NCI-H2171 treated with DMSO at 0.1 percent for 48 hours (cell line): Measurements from ENCODE around the gene TNNC1.

ENCODE experiments used
- DNase-seq: peaks from one replicate; lab custom pipeline; 2025; lab: John Stamatoyannopoulos, UW

Gene TNNC1

GRCh38 chr3:52432225-52432624 is 21.6 kb downstream of the TNNC1 start:
- DNase-seq, result no peak

GRCh38 chr3:52431459-52432223 is 22.2 kb downstream of the TNNC1 start:
- no peak for DNase-seq

DNA sequence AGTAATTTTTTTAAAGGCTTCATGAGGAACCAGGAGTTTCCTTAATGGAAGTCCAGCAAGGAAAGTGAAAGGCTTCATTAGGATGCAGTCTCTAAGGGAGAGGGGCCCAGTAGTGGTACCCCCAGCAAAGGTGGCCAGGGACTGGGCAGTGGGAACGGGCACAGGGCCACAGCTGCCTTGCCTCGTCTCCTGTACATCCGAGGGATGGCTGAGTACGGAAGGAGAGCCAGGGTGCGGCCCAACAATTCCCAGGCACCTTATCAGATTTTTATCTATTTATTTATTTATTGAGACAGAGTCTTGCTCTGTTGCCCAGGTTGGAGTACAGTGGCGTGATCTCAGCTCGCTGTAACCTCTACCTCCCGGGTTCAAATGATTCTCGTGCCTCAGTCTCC is 23.4 kb downstream of the TNNC1 start:
- DNase-seq, result no peak

- DNase-seq, result no peak
Measured at GRCh38 chr3:52429779-52430415, 23.9 kb downstream of the TNNC1 start.

GRCh38 chr3:52429031-52429430 is 24.8 kb downstream of the TNNC1 start:
- no peak for DNase-seq

DNA sequence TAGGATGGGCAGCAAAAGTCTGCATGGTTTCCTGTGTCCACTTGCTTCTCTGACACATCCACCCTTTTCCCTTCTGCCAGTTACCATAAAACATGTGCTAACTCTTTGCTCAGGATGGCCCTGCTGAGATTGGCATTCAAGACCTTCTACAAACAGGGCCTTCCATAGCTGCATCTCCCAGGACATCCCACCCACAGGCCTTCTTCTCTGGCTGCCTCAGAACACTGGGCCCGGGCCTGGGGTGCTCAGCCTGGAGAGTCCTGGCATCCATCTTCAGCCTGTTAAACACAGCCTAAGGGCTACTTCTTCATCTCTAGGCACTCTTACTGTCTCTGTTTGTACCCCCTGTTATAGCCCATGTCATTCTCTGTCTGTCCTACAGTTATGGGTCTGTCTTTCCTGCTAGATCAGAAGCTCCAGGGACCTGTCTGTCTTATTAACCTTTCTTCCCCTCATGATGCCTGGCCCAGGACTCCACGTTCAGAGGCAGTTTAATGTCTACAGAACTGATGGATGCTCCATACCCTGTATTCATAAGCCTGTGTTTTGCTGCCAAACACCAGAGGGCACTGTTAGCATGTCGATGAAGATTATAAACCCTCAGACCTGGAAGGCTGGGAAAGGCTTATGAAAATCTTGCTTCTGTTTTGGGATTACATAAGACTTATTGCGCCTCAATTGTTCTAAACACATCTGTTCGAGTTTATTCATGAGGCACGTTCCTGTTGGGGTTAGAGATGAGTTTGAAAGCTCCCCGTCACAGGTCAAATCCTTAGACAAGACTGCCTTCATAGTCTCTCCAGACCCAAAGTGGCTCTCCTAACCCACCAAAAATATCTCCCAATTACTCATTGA is 25.5 kb downstream of the TNNC1 start:
- DNase-seq, result peak; percentile 71

DNA sequence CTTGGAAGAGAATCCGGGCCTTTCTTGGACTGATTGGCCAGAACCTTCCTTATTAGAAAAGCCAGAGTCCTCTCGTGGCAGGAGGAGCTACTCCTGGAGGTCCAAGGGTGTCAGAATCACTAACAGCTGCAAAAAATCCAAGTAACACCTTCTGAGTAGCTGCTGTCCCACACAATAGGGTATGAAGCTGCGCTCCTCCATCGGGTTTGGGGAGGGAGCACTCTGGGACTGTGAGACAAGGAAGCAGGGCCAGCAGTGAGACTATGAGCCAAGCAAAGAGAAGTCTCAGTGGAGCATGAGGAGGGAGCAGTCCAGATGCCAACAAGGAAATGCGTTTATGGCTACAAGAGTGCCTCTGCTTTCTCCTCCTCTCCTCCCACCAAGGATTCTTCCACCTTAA is 30.7 kb downstream of the TNNC1 start:
- DNase-seq, result no peak

DNA sequence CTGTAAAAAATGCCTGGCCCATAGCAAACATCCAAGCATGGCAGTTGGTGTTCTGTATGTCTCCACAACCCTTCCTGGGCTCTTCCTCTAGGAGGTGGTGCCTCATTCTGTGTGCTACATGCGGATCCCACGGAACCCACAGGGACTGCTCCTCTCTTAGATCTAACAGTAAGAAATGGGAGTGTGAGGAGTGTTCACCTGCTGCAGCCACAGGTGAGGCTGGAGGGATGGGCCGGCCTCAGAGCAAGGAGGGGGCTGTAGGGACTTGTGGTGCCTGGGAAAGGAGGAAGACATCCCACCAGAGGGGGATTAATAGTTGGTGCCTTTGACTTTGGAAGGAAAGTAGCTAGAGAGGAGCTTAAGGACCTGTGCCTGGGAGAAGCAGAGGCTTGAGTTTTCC is 31.2 kb downstream of the TNNC1 start:
- DNase-seq, result no peak

- DNase-seq, result no peak
Measured at GRCh38 chr3:52420388-52420787, 33.5 kb downstream of the TNNC1 start.

GRCh38 chr3:52415800-52416199 is 38.0 kb downstream of the TNNC1 start:
- DNase-seq, result no peak

GRCh38 chr3:52408466-52408865 is 45.4 kb downstream of the TNNC1 start:
- no peak for DNase-seq

DNA sequence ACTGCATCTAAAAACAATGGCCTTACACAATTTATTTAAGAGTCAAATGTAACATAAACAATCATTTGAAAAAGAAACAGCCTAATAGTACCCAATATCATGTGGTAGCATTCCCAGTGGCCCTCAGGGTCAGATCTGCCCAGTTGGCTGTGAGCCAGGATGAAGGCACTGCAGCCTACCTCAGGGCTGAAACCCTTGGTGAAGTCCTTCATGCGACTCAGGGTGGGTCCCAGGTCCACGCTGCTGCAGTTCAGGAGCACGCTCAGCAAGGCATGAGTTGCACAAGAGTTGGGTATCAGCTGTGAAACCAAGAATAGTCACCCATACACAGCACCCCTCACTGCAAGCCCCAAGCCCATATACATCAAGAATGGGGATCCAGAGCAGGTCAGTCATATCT is 46.1 kb downstream of the TNNC1 start:
- DNase-seq, result no peak

- DNase-seq, result no peak
Measured at GRCh38 chr3:52406791-52407510, 46.9 kb downstream of the TNNC1 start.

DNA sequence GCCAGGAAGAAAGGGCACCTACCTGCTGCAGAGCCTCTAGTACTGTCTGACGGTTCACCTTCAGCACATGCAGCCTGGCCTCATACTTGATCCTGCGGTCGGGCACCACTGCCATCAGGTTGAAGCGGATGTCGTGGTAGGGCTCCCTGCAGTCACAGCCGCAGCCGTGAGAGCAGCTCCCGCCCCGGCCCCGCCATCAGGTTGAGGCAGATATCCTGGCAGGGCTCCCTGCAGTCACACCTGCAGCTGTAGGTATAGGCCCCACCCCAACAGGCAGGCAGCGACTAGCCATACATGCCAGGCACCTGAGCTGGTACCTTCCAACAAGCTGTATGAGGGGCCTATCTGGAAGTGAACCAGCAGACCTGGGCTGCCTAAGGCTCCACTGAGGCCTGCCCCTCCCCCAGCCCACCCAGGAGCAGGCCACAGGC is 47.6 kb downstream of the TNNC1 start:
- DNase-seq, result peak; percentile 60

GRCh38 chr3:52405601-52406110 is 48.2 kb downstream of the TNNC1 start:
- no peak for DNase-seq

DNA sequence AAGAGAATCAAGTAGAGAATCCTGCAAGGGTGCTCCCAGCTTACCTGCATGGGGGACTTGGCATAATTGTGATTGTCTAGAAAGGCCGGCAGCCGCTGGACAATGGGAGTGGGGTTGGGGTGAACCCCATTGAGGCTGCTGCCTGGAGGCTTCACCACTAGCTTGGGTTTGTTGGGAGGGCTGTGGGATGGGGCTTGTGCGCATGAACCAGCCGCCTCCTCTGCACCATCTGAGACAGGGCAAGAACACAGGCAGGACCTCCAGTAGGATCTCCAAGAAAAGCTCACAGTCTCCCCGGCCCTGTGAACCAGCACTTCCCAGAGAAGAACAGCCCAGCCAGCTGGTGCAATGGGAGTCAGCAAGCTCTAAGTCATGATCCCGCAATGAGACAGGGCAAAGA is 48.8 kb downstream of the TNNC1 start:
- no peak for DNase-seq

GRCh38 chr3:52404391-52404790 is 49.5 kb downstream of the TNNC1 start:
- no peak for DNase-seq

GRCh38 chr3:52403955-52404354 is 49.9 kb downstream of the TNNC1 start:
- DNase-seq, result no peak

DNA sequence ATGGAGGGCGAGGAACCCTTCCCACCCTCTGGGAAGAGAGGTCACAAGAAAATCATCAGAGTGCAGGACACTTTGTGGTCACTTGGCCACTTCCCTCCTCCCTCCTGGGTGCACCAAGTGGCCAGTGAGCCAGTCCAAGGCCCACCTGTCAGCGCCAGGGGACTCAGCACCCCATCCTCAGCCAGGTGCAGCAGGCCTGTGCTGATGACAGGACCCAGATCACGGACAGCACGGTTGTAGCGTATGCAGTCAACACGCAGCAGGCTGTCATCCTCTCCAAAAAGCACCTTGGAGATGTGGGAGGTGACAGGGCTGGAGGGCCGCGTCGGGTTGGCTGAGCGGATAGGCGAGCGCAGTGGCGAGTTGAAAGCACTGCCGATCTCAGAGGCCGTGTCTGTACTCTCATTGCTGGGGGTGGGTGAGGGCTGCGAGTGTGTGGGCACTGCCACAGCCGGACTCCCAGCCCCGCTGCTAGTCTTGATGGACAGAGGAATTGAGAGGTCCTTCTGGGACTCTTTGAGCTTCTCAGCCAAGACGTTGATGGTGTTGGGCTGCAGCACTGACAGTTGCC is 50.5 kb downstream of the TNNC1 start:
- DNase-seq, result no peak

DNA sequence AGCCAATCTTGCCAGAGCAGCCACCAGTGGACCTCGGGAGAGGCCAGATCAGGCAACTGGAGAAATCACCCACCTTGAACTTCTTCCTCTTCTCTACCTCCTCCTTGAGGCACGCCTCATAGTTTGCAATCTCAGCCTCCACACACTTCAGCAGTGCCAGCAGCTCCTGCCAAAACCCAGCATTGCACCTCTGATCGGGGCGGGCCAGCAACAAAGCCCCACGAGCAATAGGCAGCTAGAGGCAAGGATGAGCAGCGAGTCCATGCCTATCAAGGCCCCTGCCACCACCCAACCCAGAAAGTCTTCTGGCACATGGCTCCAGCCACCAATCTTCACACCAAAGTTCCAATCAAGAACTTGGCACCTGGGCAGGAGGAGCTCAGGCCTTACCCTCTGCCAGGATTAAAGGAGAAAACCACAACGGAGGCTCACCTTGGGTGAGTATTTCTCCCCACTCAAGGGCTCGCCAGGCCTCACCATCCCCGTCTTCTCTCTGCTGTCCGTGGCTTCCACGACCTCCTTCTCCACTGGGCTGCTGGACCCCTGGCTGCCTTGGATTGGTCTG is 51.1 kb downstream of the TNNC1 start:
- no peak for DNase-seq

GRCh38 chr3:52402101-52402521 is 51.7 kb downstream of the TNNC1 start:
- no peak for DNase-seq
